Mesenchymal stem cell (in vitro differentiated cells and primary cell): ENCODE results near the gene NINJ2.

Source experiments
- DNase-seq: peaks from one replicate; pipeline ENCODE4 v3.0.0-alpha.2; 2013
- H2AFZ ChIP-seq: one replicate; pipeline ENCODE4 v1.6.1; 2013; ENCODE audit warnings: low read depth, mild to moderate bottlenecking, control low read depth, inconsistent platforms, low read length, moderate library complexity
- H2AK5ac ChIP-seq: 2 replicates; pipeline ENCODE4 v1.6.1; 2013; ENCODE audit warnings: low read length, moderate library complexity, mild to moderate bottlenecking, inconsistent platforms; ENCODE audit not compliant: severe bottlenecking
- H2BK120ac ChIP-seq: one replicate; pipeline ENCODE4 v1.6.1; 2013; ENCODE audit warnings: low read depth, mild to moderate bottlenecking, inconsistent platforms, low read length, moderate library complexity
- H2BK12ac ChIP-seq, 2 experiments: one replicate each; pipeline ENCODE4 v1.6.1; 2013; ENCODE audit warnings: inconsistent platforms in 2 of 2, low read length in 2 of 2, mild to moderate bottlenecking in 2 of 2, moderate library complexity in 2 of 2, control low read depth in 1 of 2
- H2BK15ac ChIP-seq: one replicate; pipeline ENCODE4 v1.6.1; 2013; ENCODE audit warnings: mild to moderate bottlenecking, low read depth, inconsistent platforms; ENCODE audit not compliant: poor library complexity, severe bottlenecking
- H2BK5ac ChIP-seq: 2 replicates; pipeline ENCODE4 v1.6.1; 2013; ENCODE audit warnings: low read depth, mild to moderate bottlenecking, low read length, control low read depth, inconsistent platforms; ENCODE audit not compliant: poor library complexity, severe bottlenecking
- H3K14ac ChIP-seq, 2 experiments: one replicate each; pipeline ENCODE4 v1.6.1; 2013; ENCODE audit warnings: inconsistent platforms in 2 of 2, low read length in 2 of 2, control low read depth in 1 of 2, mild to moderate bottlenecking in 1 of 2, moderate library complexity in 1 of 2
- H3K18ac ChIP-seq, 2 experiments: one replicate each; pipeline ENCODE4 v1.6.1; 2013; ENCODE audit warnings: inconsistent platforms in 2 of 2, low read length in 2 of 2, control low read depth in 1 of 2, low read depth in 1 of 2, mild to moderate bottlenecking in 1 of 2
- H3K23ac ChIP-seq, 2 experiments: one replicate each; pipeline ENCODE4 v1.6.1; 2013; ENCODE audit warnings: inconsistent platforms in 2 of 2, low read length in 2 of 2, mild to moderate bottlenecking in 2 of 2, moderate library complexity in 2 of 2, control low read depth in 1 of 2
- H3K27ac ChIP-seq: 2 replicates; pipeline ENCODE4 v1.5.1; 2013; ENCODE audit warnings: mild to moderate bottlenecking, moderate library complexity, low read length, control low read depth, inconsistent platforms; ENCODE audit not compliant: poor library complexity, severe bottlenecking
- H3K27me3 ChIP-seq, 2 experiments: 2 replicates each; pipeline versions ENCODE4 v1.6.1 to v1.7.0; 2013; ENCODE audit warnings: low read length in 2 of 2, mild to moderate bottlenecking in 2 of 2, moderate library complexity in 2 of 2, control low read depth in 1 of 2, inconsistent platforms in 1 of 2; ENCODE audit not compliant: control insufficient read depth in 1 of 2, insufficient read depth in 1 of 2
- H3K36me3 ChIP-seq, 2 experiments: 2 replicates each; pipeline versions ENCODE4 v1.6.1 to v1.7.0; 2013; ENCODE audit warnings: low read length in 2 of 2, control low read depth in 1 of 2, inconsistent platforms in 1 of 2, low read depth in 1 of 2, mild to moderate bottlenecking in 1 of 2; ENCODE audit not compliant: insufficient read depth in 2 of 2, control insufficient read depth in 1 of 2
- H3K4ac ChIP-seq, 2 experiments: one replicate each; pipeline ENCODE4 v1.6.1; 2013; ENCODE audit warnings: inconsistent platforms in 2 of 2, low read length in 2 of 2, mild to moderate bottlenecking in 2 of 2, moderate library complexity in 2 of 2, control low read depth in 1 of 2, low read depth in 1 of 2
- H3K4me1 ChIP-seq: 2 replicates; pipeline ENCODE4 v1.6.1; 2013; ENCODE audit warnings: low read depth, low read length, control low read depth; ENCODE audit not compliant: control insufficient read depth, insufficient read depth
- H3K4me2 ChIP-seq: 2 replicates; pipeline ENCODE4 v1.6.1; 2013; ENCODE audit warnings: low read length, mild to moderate bottlenecking, inconsistent platforms; ENCODE audit not compliant: poor library complexity, severe bottlenecking
- H3K4me3 ChIP-seq, 2 experiments: 2 replicates each; pipeline versions ENCODE4 v1.5.1 to v1.7.0; 2013; ENCODE audit warnings: low read length in 2 of 2, mild to moderate bottlenecking in 2 of 2, control low read depth in 1 of 2, low read depth in 1 of 2; ENCODE audit not compliant: insufficient read depth in 1 of 2
- H3K79me1 ChIP-seq: replicated peaks from 2 replicates; pipeline ENCODE4 v1.6.1; 2013; ENCODE audit warnings: mild to moderate bottlenecking, control low read depth, low read length, inconsistent platforms; ENCODE audit not compliant: poor library complexity, severe bottlenecking
- H3K9ac ChIP-seq: 2 replicates; pipeline ENCODE4 v1.7.0; 2013; ENCODE audit warnings: mild to moderate bottlenecking, low read length, moderate library complexity
- H3K9me3 ChIP-seq: 2 replicates; pipeline ENCODE4 v1.7.0; 2013; ENCODE audit warnings: mild to moderate bottlenecking, low read length; ENCODE audit not compliant: control insufficient read depth
- H4K8ac ChIP-seq: one replicate; pipeline ENCODE4 v1.6.1; 2013; ENCODE audit warnings: inconsistent platforms, mild to moderate bottlenecking, low read length, moderate library complexity
- H4K91ac ChIP-seq: one replicate; pipeline ENCODE4 v1.6.1; 2013; ENCODE audit warnings: mild to moderate bottlenecking, low read length, inconsistent platforms
- WGBS: methylation state at CpG from one replicate; pipeline ENCODE4 v1.1.7; 2013; ENCODE audit warnings: mixed read lengths; 5-methylcytosine and 5-hydroxymethylcytosine counted together

Gene NINJ2

GRCh38 chr12:659090-659683, 4.1 kb downstream of the NINJ2 start:
- no peak overlapping the region for H3K4me2 ChIP-seq
- H2BK12ac ChIP-seq = no peak overlapping the region
- no peak overlapping the region for H3K4ac ChIP-seq
- H2AK5ac ChIP-seq = no peak overlapping the region
- no peak overlapping the region for H2AFZ ChIP-seq
- peaks cover 4 to 6% of the 10 kb centered on the region in 2 experiments for H3K27me3 ChIP-seq
- H2BK15ac ChIP-seq = no peak overlapping the region
- H3K27ac ChIP-seq = no peak overlapping the region
- no peak overlapping the region for H2BK5ac ChIP-seq
- H3K14ac ChIP-seq = peak overlapping the region in 1 of 2 experiments; percentile 42
- H4K91ac ChIP-seq = no peak overlapping the region
- WGBS = 76% methylated on average over 4 of the region's 5 CpGs
- peaks cover 3% of the 10 kb centered on the region for H3K4me1 ChIP-seq
- H3K79me1 ChIP-seq = no peaks in the 10 kb centered on the region
- H4K8ac ChIP-seq = no peak overlapping the region
- no peaks in the 10 kb centered on the region for H3K9me3 ChIP-seq
- no peak overlapping the region for H3K23ac ChIP-seq
- no peak overlapping the region for H3K18ac ChIP-seq
- no peak overlapping the region for H2BK120ac ChIP-seq
- H3K36me3 ChIP-seq = no peaks in the 10 kb centered on the region
- no peak overlapping the region for H3K4me3 ChIP-seq
- no peak for DNase-seq
- H3K9ac ChIP-seq = no peak overlapping the region

DNA sequence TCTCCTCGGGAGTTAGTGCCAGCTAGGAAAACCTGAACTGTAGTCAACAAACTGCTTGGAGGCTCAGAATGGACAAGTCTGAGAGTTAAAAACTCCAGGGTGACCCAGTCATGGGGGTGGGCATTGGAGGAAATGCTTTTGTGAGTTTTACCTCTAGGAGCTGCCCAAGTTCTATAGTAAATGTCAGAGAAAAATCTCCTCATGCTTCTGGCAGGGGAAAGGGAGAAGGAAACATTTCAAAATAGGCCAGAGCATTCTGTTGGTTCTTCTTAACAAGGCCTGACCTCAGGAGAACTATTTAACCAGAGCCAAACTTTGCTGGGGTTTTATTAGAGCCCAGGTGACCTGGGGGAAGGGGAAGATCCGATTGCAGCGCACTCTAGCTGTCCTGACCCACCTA, 12.3 kb downstream of the NINJ2 start:
- H2BK120ac ChIP-seq = no peak overlapping the region
- H4K91ac ChIP-seq = no peak overlapping the region
- no peak overlapping the region for H2BK15ac ChIP-seq
- no peak overlapping the region for H2BK12ac ChIP-seq
- H3K27me3 ChIP-seq = no peaks in the 10 kb centered on the region
- no peak overlapping the region for H2BK5ac ChIP-seq
- H2AFZ ChIP-seq = no peak overlapping the region
- H3K18ac ChIP-seq = no peak overlapping the region
- no peaks in the 10 kb centered on the region for H3K79me1 ChIP-seq
- H4K8ac ChIP-seq = no peak overlapping the region
- no peak overlapping the region for H3K4me2 ChIP-seq
- no peaks in the 10 kb centered on the region for H3K9me3 ChIP-seq
- 93% methylated on average over 3 of the region's 3 CpGs for WGBS
- no peak for DNase-seq
- no peak overlapping the region for H3K9ac ChIP-seq
- H3K36me3 ChIP-seq = no peaks in the 10 kb centered on the region
- H3K4me3 ChIP-seq = no peak overlapping the region
- no peak overlapping the region for H3K23ac ChIP-seq
- no peak overlapping the region for H3K27ac ChIP-seq
- H3K4me1 ChIP-seq = no peaks in the 10 kb centered on the region
- no peak overlapping the region for H3K4ac ChIP-seq
- H2AK5ac ChIP-seq = no peak overlapping the region
- H3K14ac ChIP-seq = no peak overlapping the region

DNA sequence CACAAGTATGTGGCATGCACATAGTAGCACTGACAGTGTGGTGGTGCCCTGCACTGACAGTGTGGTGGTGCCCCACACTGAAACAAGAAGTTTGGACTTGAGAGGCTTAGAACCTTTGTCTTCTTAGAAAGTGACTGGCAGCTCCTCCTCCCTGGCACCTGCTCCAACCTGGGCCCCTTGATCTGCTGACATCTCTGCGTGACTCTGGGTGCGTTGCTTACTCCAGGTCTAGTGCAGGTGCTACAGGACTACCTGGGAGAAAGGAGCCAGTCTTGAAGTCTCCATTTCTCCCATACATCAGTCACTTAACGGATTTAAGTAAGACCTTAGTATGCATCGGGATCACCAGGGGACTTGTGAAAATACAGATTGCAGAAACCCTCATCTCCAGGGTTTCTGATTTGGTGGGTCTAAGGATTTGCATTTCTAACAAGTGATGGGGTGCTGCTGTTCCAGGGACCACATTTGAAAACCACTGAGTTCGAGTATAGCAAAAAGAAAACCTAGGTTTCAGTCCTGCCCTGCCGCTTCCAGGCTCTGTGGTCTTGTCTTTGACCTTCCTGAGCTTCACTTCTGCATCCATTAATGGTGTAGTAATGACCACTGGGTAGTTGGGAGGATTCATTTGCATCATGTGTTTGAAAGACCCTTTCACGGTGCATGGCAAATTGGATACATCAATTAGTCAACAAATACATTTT, 15.7 kb downstream of the NINJ2 start:
- no peak overlapping the region for H4K91ac ChIP-seq
- H2BK15ac ChIP-seq = no peak overlapping the region
- no peak overlapping the region for H2AK5ac ChIP-seq
- no peak overlapping the region for H2AFZ ChIP-seq
- H3K27me3 ChIP-seq = no peaks in the 10 kb centered on the region
- H2BK120ac ChIP-seq = no peak overlapping the region
- H3K18ac ChIP-seq = no peak overlapping the region
- no peaks in the 10 kb centered on the region for H3K9me3 ChIP-seq
- H2BK12ac ChIP-seq = no peak overlapping the region
- no peak overlapping the region for H3K14ac ChIP-seq
- H4K8ac ChIP-seq = no peak overlapping the region
- no peak overlapping the region for H3K27ac ChIP-seq
- no peaks in the 10 kb centered on the region for H3K79me1 ChIP-seq
- no peak overlapping the region for H3K4me3 ChIP-seq
- peak overlapping the region; percentile 66 for H3K9ac ChIP-seq
- DNase-seq = no peak
- peaks cover 15% of the 10 kb centered on the region for H3K4me1 ChIP-seq
- H3K23ac ChIP-seq = no peak overlapping the region
- H3K4ac ChIP-seq = no peak overlapping the region
- no peak overlapping the region for H3K4me2 ChIP-seq
- H3K36me3 ChIP-seq = no peaks in the 10 kb centered on the region
- H2BK5ac ChIP-seq = no peak overlapping the region
- WGBS = 92% methylated on average over 6 of the region's 7 CpGs

- peak overlapping the region in 1 of 2 experiments; percentile 29 for H2BK12ac ChIP-seq
- 90% methylated on average over 10 of the region's 14 CpGs for WGBS
- no peak overlapping the region for H3K14ac ChIP-seq
- H2BK120ac ChIP-seq = no peak overlapping the region
- H3K4me1 ChIP-seq = peaks cover 15% of the 10 kb centered on the region
- DNase-seq = no peak
- no peaks in the 10 kb centered on the region for H3K27me3 ChIP-seq
- peak overlapping the region; percentile 66 for H3K9ac ChIP-seq
- peak overlapping the region; percentile 25 for H4K91ac ChIP-seq
- H4K8ac ChIP-seq = no peak overlapping the region
- no peak overlapping the region for H3K27ac ChIP-seq
- peak overlapping the region in 1 of 2 experiments; percentile 16 for H3K4me3 ChIP-seq
- no peaks in the 10 kb centered on the region for H3K79me1 ChIP-seq
- peak overlapping the region; percentile 47 to 70 for H3K4ac ChIP-seq
- H3K18ac ChIP-seq = peak overlapping the region; percentile 9 to 73
- H2AK5ac ChIP-seq = no peak overlapping the region
- H3K4me2 ChIP-seq = no peak overlapping the region
- H2BK15ac ChIP-seq = peak overlapping the region; percentile 82
- no peak overlapping the region for H3K23ac ChIP-seq
- H3K36me3 ChIP-seq = no peaks in the 10 kb centered on the region
- no peaks in the 10 kb centered on the region for H3K9me3 ChIP-seq
- no peak overlapping the region for H2BK5ac ChIP-seq
- no peak overlapping the region for H2AFZ ChIP-seq
These were observed 16.5 kb downstream of the NINJ2 start for GRCh38 chr12:646442-647384.
